Activated CD8-positive, alpha-beta memory T cell treated with anti-CD3 and anti-CD28 coated beads, Interleukin-2, amount 50 U/mL, for 4 hours (primary cell): ENCODE data around the gene SUPT5H.

Experiments used
- DNase-seq: peaks from one replicate; pipeline ENCODE4 v3.0.0-alpha.2; 2020

Gene SUPT5H

GRCh38 chr19:39498798-39499642, 53.6 kb downstream of the SUPT5H start, which contains the start of gene DLL3:
Gene DLL3, plus strand, starts transcription at chr19:39498947. Its CDS starts 28 bp downstream, at chr19:39498975.
- DNase-seq, result no peak

GRCh38 chr19:39499932-39500331, 54.5 kb downstream of the SUPT5H start:
- DNase-seq, result no peak

- DNase-seq, result no peak
These were observed 55.2 kb downstream of the SUPT5H start for GRCh38 chr19:39500543-39500942.

GRCh38 chr19:39501340-39501739, 56.0 kb downstream of the SUPT5H start:
- no peak for DNase-seq

GRCh38 chr19:39502640-39503417, 57.4 kb downstream of the SUPT5H start:
- DNase-seq, result peak; percentile 74

- DNase-seq, result no peak
These were observed 61.2 kb downstream of the SUPT5H start for GRCh38 chr19:39506598-39506943.

GRCh38 chr19:39506944-39507714, 61.7 kb downstream of the SUPT5H start:
- peak; percentile 48 for DNase-seq

GRCh38 chr19:39507715-39508364, 62.5 kb downstream of the SUPT5H start:
- no peak for DNase-seq

- DNase-seq, result no peak
These were observed 63.2 kb downstream of the SUPT5H start for GRCh38 chr19:39508629-39509028.

GRCh38 chr19:39509233-39509632, 63.9 kb downstream of the SUPT5H start:
- no peak for DNase-seq

GRCh38 chr19:39512988-39513387, 67.6 kb downstream of the SUPT5H start:
- DNase-seq, result no peak

GRCh38 chr19:39514840-39515550, 69.6 kb downstream of the SUPT5H start, which contains the start of gene SELENOV:
Gene SELENOV, plus strand, starts transcription at chr19:39515139. Its CDS starts 74 bp downstream, at chr19:39515213.
- DNase-seq, result peak; percentile 40

- peak; percentile 34 for DNase-seq
These were observed 70.3 kb downstream of the SUPT5H start for GRCh38 chr19:39515551-39516191.

- DNase-seq, result no peak
These were observed 70.9 kb downstream of the SUPT5H start for GRCh38 chr19:39516270-39516669.

- DNase-seq, result no peak
These were observed 72.0 kb downstream of the SUPT5H start for GRCh38 chr19:39517432-39517831.

GRCh38 chr19:39518458-39518857, 73.1 kb downstream of the SUPT5H start:
- no peak for DNase-seq

- DNase-seq, result no peak
These were observed 73.6 kb downstream of the SUPT5H start for GRCh38 chr19:39518975-39519374.

- no peak for DNase-seq
These were observed 75.4 kb downstream of the SUPT5H start for GRCh38 chr19:39520541-39521484.

- DNase-seq, result no peak
These were observed 79.1 kb downstream of the SUPT5H start for GRCh38 chr19:39524495-39524894.

- no peak for DNase-seq
These were observed 79.8 kb downstream of the SUPT5H start for GRCh38 chr19:39525205-39525604.
